Panc1 (cell line): Measurements from ENCODE around the gene SLC44A1. TPM values are rescaled to one million over a fixed set of nuclear protein-coding genes. Genes with fewer than 3 reads are reported as not detected.

Experiments used
- ATAC-seq: fragments of 200-7000 bp; cut with Tn5 transposase; 2 replicates; pipeline ENCODE4 v1.9.1; 2020; ENCODE audit warnings: mild to moderate bottlenecking, moderate library complexity
- BruUV-seq: library from RNA; stranded (reverse); fragments of 400-500 nt; replicated peaks from 2 replicates; lab custom pipeline; 2021; lab: Mats Ljungman, UMichigan
- CTCF ChIA-PET: fragments of 300-600 bp; sonication (Branson Sonifier 250); formaldehyde crosslinking; loops from one replicate; lab custom pipeline; 2022; ENCODE audit warnings: antibody characterized with exemption; lab: Charles Lee
- POLR2A ChIA-PET: fragments of 300-600 bp; sonication (Branson Sonifier 250); formaldehyde crosslinking; loops from one replicate; lab custom pipeline; 2022; ENCODE audit warnings: antibody characterized with exemption; lab: Charles Lee
- DNase-seq: peaks from one replicate; pipeline ENCODE4 v3.0.0-alpha.2; 2010; ENCODE audit warnings: low read depth, low spot score
- H3K27ac ChIP-seq: 2 replicates; pipeline ENCODE4 v1.5.1; 2011; ENCODE audit warnings: mild to moderate bottlenecking, low read length, inconsistent platforms
- H3K27me3 ChIP-seq: fragments of 200-500 bp; sonication (Bioruptor generic); 2 replicates; pipeline ENCODE4 v1.6.0; 2014; ENCODE audit warnings: low read length, inconsistent platforms; ENCODE audit not compliant: control insufficient read depth, insufficient read depth
- H3K36me3 ChIP-seq: fragments of 200-500 bp; sonication (Bioruptor generic); 2 replicates; pipeline ENCODE4 v1.5.1; 2014; ENCODE audit warnings: inconsistent platforms, mild to moderate bottlenecking, low read length, moderate library complexity; ENCODE audit not compliant: control insufficient read depth, insufficient read depth
- H3K4me1 ChIP-seq: 2 replicates; pipeline ENCODE4 v1.5.1; 2011; ENCODE audit warnings: inconsistent platforms, mild to moderate bottlenecking, low read length, moderate library complexity; ENCODE audit not compliant: control insufficient read depth, insufficient read depth
- H3K4me3 ChIP-seq, 2 experiments: 2 replicates each; pipeline ENCODE4 v1.5.1; 2011 to 2012; ENCODE audit warnings: low read depth in 2 of 2, low read length in 2 of 2, mild to moderate bottlenecking in 2 of 2, inconsistent platforms in 1 of 2, moderate library complexity in 1 of 2
- H3K9me3 ChIP-seq: fragments of 200-500 bp; sonication (Bioruptor generic); 2 replicates; pipeline ENCODE4 v1.5.1; 2014; ENCODE audit warnings: low read depth, mild to moderate bottlenecking, inconsistent platforms, low read length, moderate library complexity; ENCODE audit not compliant: control insufficient read depth, insufficient read depth
- CTCF ChIP-seq: fragments of 450-650 bp; IDR thresholded peaks from 2 replicates; pipeline ENCODE4 v1.5.1; 2017; ENCODE audit warnings: mild to moderate bottlenecking
- POLR2AphosphoS5 ChIP-seq: IDR thresholded peaks from 2 replicates; pipeline ENCODE4 v1.6.1; 2012; ENCODE audit warnings: mild to moderate bottlenecking, low read depth, low read length, moderate library complexity
- REST ChIP-seq, 2 experiments: IDR thresholded peaks; 2 replicates each; pipeline ENCODE4 v1.6.1; 2011 to 2012; ENCODE audit warnings: low read depth in 2 of 2, control low read depth in 1 of 2, low read length in 1 of 2, mild to moderate bottlenecking in 1 of 2, moderate library complexity in 1 of 2; ENCODE audit not compliant: insufficient read depth in 1 of 2
- SIN3A ChIP-seq: IDR thresholded peaks from 2 replicates; pipeline ENCODE4 v1.6.1; 2012; ENCODE audit warnings: low read depth, mild to moderate bottlenecking, low read length, moderate library complexity, borderline replicate concordance; ENCODE audit not compliant: insufficient read depth
- TCF7L2 ChIP-seq: IDR thresholded peaks from 2 replicates; pipeline ENCODE4 v1.6.1; 2011; ENCODE audit warnings: mild to moderate bottlenecking, low read depth, low read length, inconsistent platforms
- in situ Hi-C: cut with HindIII; loops from 2 replicates; pipeline ENCODE4 v1.10.0; 2016; ENCODE audit warnings: low sequenced_read_pairs, low pct_unique_long_range_greater_than_20kb
- intact Hi-C: fragments of 100-400 bp; cut with micrococcal nuclease; formaldehyde crosslinking; loops from one replicate; pipeline ENCODE4 v1.10.0; 2022; ENCODE audit not compliant: unreplicated experiment
- total RNA-seq: library from RNA; stranded (reverse); gene quantifications from one replicate; pipeline ENCODE4 v1.2.1, GENCODE V29; 2021; ENCODE audit not compliant: unreplicated experiment

The SLC44A1 gene
- total RNA-seq, 1 experiment from 2014 or later, result 8.7 TPM

GRCh38 chr9:105308461-105309341 lies 64.2 kb downstream of the SLC44A1 start:
- Histone ChIP-seq H3K36me3 (no peaks in the 10 kb centered on the region), H3K4me1 (no peaks in the 10 kb centered on the region), H3K27ac (no peak overlapping the region), H3K4me3 (no peak overlapping the region), H3K27me3 (no peaks in the 10 kb centered on the region), H3K9me3 (no peaks in the 10 kb centered on the region)
- no peak for ATAC-seq
- intact Hi-C loops (no loop called here), in situ Hi-C loops (no loop called here)
- no peak for TF ChIP-seq REST (IDR thresholded peaks at IDR 0.05; ENCODE audit: insufficient read depth in 1 of 2, low read depth in 2 of 2, low read length in 1 of 2)
- no peak for TF ChIP-seq POLR2AphosphoS5
- TF ChIP-seq CTCF, result no peak
- no peak for TF ChIP-seq SIN3A
- no peak for TF ChIP-seq TCF7L2
- POLR2A ChIA-PET, result no interaction called here
- BruUV-seq, result no TSS peak
- no peak for DNase-seq
- CTCF ChIA-PET, result no interaction called here

- DNase-seq (no peak), ATAC-seq (no peak)
- H3K9me3 ChIP-seq, result no peaks in the 10 kb centered on the region
- in situ Hi-C loops, result no loop called here
- no peak overlapping the region for H3K27ac ChIP-seq
- H3K27me3 ChIP-seq, result no peaks in the 10 kb centered on the region
- H3K4me3 ChIP-seq, result no peak overlapping the region
- TF ChIP-seq SIN3A (no peak), TCF7L2 (no peak), REST (IDR thresholded peaks at IDR 0.05; ENCODE audit: insufficient read depth in 1 of 2, low read depth in 2 of 2, low read length in 1 of 2) (no peak)
- H3K36me3 ChIP-seq, result no peaks in the 10 kb centered on the region
- intact Hi-C loops, result no loop called here
- no peaks in the 10 kb centered on the region for H3K4me1 ChIP-seq
- no TSS peak for BruUV-seq
- ChIA-PET CTCF (no interaction called here), POLR2A (no interaction called here)
Measured at GRCh38 chr9:105309531-105309931, 65.1 kb downstream of the SLC44A1 start.
